ENCODE data around the gene TRIM40.
"Not testable (repeated sequence)": the region's sequence is repeated elsewhere in the genome, so short reads cannot be mapped to it uniquely, and the experiment has no call there.

TRIM40 gene

DNA sequence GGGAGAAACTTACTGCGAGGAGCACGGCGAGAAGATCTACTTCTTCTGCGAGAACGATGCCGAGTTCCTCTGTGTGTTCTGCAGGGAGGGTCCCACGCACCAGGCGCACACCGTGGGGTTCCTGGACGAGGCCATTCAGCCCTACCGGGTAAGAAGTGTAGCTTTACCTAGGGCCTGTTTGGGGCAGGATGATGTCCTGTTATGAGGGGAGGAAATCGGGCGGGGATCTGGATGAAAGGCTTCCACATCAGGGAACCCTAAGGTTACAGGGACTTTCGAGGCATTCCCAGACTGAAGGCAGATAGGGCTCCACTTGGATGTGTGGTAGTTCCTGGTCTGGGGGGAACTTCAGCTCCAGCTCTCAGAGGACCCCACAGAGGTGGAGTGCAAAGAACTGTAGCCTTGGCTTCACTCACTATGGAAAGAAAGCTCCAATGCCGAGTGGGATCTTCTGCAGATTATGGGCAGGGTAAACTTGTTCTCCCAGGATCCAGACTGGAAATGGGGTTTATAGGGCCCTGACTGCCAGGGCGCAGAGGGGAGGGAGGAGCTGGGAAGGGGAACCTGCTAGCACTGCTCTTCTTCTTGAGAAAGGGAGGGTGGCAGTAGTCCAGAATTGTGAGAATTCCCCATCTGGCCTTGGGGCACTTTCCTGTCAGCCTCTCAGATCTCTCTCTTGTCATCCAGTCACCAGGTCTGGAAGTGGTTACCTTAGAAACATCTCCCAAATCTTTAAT is 28.1 kb downstream of the TRIM40 start:
- peak; percentile 43 for DNase-seq (ENCODE audit: low spot score)

DNA sequence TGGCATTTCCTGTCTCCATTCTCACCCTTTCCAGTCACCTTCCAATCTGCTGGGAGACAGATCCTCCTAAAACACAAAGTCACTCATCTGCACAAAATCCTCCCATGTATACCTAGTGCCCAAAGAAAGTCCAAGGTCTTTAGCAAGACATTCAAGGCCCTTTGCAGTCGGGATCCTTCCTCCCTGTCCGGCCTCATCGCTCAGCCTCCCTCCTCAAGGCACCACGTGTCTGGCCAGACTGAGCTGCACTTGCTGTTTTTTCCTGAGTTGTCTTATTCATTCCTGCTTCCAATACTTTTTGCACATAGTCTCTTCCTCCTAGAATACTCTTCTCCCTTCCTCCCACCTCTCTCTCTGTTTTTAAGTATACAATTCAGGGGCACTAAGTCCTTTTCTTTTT is 28.8 kb downstream of the TRIM40 start:
- no peak for DNase-seq (ENCODE audit: low spot score)

DNA sequence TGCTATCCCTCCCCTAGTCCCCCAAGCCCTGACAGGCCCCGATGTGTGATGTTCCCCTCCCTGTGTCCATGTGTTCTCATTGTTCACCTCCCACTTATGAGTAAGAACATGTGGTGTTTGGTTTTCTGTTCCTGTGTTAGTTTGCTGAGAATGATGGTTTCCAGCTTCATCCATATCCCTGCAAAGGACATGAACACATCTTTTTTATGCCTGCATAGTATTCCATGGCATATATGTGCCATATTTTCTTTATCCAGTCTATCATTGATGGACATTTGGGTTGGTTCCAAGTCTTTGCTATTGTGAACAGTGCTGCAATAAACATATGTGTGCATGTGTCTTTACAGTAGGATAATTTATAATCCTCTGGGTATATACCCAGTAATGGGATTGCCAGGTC is 29.3 kb downstream of the TRIM40 start:
- DNase-seq (ENCODE audit: low spot score): not testable (repeated sequence)

DNA sequence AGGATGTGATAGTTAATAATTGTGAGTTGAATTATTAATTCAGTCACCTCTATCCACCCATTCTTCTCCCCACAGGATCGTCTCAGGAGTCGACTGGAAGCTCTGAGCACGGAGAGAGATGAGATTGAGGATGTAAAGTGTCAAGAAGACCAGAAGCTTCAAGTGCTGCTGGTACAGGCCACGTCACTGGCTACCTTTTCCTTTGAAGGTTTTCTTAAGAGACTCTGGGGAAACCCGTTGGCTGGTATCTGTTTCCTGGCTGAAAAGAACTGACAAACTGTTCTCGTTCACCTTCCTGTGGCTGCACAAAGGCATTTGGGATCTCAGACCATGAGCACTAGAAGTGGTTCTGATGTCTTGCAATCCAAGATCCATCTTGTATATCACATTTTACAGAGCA is 31.2 kb downstream of the TRIM40 start:
- no peak for DNase-seq (ENCODE audit: low spot score)

DNA sequence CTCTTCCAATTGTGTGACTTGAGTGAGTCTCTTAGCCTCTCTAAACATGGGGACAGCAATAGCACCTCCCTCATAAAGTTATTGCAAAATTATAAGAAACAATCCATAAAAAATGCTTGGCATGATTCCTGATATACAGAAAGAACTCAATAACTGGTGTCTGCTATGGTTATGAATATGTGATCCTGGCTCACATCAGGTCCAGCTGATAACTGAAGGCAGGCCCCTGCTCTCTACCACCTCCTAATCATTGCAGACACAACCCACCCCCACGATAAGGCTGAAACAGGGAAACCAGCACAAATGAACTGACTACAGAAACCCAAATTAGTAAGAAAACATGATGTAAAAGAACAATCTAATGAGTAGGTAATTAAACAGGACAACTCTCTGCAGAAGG is 32.8 kb downstream of the TRIM40 start:
- DNase-seq (ENCODE audit: low spot score): peak; percentile 72

DNA sequence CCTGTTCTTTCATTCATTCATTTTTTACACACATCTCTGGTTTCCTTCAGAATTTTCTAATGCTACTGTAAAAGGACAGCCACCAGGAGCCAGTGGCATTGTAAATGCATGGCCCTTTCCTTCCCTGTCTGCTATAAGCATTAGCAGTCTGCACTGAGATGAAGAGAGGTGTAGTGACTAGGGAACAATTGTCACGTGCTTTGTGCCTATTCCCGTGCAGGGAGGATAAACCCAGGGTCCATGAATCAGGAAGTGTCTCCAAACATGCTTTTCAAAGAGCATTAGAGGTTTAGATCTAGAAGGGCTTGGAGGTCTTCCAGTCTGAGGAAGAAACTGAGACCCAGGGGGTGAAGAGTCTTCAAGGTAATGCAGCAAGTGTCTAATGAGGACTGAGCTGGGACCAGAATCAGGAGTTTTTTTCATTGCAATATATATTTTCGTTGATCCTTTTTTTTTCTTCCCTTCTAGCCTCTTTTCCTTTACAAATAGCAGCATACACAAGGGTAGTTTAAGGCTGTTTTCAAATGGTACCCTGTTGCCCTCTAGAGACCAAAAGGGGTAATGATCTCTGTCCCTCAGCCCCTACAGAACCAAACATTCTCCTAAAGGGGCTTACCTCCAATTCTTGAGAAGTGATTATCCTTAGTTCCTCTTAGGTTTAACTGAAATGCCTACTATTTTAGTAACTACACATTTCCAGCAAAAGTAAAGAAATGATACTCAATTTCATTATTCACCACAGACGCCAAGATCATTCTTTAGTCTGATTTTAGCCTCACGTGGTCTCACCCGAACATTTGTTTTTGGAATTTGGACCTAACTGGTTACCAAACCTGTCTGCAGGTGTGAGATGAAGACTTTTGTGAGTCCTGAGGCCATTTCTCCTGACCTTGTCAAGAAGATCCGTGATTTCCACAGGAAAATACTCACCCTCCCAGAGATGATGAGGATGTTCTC is 34.0 kb downstream of the TRIM40 start:
- DNase-seq (ENCODE audit: low spot score): peak; percentile 84

DNA sequence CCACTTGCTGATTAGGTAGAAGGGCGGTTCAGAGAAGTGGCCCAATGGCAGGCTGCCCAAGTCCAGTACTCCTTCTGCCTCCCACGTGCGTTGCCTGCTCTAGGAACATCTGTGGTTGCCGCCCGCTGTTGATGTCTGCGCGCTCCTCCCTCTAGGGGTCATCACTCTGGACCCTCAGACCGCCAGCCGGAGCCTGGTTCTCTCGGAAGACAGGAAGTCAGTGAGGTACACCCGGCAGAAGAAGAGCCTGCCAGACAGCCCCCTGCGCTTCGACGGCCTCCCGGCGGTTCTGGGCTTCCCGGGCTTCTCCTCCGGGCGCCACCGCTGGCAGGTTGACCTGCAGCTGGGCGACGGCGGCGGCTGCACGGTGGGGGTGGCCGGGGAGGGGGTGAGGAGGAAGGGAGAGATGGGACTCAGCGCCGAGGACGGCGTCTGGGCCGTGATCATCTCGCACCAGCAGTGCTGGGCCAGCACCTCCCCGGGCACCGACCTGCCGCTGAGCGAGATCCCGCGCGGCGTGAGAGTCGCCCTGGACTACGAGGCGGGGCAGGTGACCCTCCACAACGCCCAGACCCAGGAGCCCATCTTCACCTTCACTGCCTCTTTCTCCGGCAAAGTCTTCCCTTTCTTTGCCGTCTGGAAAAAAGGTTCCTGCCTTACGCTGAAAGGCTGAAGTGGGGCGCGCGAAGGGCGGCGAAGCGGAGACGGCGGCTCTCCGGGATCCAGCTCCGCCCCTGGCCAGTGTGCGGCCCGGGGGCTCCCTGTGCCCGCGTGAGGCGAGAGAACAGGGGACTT is 35.9 kb downstream of the TRIM40 start:
- DNase-seq (ENCODE audit: low spot score): peak; percentile 52

DNA sequence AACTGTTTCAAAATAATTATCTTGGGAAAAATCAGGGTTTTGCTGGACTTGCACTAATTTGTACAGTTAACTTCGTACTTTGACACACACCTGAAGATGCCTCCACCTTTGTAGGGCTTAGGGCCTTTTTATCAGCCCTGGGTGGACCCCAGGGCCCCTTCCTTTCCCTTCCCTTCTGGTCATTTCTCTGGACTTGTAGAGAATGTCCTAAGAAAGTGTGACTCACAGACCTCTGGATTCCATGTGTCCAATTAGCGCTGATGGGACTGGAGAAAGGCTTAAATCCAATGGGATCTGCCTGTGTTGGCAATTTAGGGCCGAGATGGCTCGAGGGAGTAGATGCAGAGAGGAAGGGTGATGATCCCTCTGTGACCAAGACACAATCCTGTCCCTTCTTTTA is 36.7 kb downstream of the TRIM40 start:
- DNase-seq (ENCODE audit: low spot score): no peak

DNA sequence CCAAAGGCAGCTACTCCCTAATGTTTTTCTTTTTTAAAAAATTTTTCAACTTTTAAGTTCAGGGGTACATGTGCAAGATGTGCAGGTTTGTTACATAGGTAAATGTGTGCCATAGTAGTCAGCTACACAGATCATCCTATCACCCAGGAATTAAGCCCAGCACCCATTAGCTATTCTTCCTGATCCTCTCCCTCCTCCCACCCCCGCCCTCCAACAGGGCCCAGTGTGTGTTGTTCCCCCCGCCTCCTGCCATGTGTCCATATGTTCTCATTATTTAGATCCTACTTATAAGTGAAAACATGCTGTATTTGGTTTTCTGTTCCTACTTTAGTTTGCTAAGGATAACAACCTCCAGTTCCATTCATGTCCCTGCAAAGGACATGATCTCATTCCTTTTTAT is 39.8 kb downstream of the TRIM40 start:
- no peak for DNase-seq (ENCODE audit: low spot score)

DNA sequence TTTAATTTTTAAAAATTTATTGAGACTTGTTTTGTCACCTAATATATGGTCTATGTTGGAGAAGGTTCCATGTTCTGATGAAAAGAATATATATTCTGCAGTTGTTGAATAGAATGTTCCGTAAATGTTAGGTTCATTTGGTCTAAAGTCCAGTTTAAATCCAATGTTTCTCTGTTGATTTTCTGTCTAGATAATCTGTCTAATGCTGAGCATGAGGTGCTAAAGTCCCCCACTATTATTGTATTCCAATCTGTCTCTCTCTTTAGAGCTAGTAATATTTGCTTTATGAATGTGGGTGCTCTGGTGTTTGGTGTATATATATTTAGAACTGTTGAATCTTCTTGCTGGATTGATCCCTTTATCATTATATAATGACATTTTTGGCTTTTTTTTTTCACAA is 42.9 kb downstream of the TRIM40 start:
- DNase-seq (ENCODE audit: low spot score): no peak

DNA sequence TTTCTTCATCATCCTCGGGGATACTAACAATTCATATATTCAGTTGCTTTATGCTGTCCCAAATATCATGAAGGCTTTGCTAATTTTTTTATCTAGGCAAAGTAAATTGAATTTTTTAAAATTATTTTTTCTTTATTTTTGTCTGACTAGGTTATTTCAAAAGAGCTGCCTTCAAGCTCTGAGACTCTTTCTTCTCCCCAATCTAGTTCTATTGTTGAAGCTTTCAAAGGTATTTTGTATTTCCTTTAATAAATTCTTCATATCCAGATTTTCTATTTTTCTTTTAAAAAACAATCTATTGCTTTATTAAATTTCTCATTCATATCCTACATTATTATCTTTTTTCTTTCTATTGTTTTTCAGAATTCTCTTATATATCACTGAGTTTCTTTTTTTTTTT is 44.2 kb downstream of the TRIM40 start:
- no peak for DNase-seq (ENCODE audit: low spot score)

DNA sequence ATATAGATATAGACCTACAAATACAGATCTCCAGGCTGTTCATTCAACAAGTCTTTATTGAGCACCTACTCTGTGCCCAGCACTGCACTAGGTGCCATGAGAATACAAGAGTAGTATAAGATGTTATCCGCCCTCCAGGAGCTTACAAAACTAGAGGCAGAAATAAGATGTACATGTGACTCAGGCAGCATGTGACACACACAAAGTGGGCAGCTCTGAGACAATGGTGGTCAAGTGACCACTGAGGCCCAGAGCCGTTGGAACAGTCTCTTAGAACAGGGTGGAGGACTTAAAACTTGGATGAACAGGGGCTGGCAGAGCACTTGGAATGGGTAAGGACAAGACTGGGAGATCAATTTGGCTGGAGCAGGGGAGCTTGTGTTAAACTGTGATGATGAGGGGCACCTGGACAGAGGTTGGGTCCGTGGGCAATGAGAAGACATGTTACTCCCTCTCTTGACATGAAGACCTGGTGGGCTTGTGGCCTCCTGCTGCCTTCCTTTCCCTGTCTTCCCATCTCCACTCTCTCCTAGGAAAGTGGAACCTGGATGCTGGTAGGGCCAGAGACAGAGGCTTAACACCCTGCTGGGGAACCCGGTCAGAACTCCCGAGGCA is 48.6 kb downstream of the TRIM40 start:
- no peak for DNase-seq (ENCODE audit: low spot score)

DNA sequence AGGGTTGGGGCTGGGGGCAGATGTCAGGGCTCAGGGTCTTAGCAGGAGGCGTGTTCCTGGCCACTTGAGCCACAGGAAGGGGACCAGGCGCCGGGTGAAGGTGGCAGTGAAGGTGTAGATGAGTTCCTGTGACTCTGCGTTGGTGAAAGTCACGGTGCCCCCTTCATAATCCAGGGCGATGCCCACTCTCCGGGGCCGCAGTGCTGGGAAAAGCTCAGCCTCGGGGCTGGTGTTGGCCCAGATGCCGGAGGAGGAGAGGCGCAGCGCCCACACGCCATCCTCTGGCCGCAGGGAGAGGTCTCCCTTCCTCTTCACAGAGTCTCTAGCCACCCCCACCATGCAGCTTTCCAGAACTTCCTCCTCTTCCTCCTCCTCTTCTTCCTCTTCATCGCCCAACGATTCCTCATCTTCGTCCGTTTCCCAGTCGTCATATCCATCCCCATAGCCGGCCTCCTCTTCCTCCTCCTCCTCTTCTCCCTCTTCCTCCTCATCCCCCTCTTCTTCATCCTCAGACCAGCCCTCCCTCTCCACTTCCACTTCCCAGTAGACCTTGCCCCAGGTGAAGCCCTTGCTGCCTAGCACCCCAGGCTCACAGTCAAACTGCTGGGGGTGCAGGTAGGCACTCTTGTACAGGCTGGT is 50.0 kb downstream of the TRIM40 start:
- no peak for DNase-seq (ENCODE audit: low spot score)

DNA sequence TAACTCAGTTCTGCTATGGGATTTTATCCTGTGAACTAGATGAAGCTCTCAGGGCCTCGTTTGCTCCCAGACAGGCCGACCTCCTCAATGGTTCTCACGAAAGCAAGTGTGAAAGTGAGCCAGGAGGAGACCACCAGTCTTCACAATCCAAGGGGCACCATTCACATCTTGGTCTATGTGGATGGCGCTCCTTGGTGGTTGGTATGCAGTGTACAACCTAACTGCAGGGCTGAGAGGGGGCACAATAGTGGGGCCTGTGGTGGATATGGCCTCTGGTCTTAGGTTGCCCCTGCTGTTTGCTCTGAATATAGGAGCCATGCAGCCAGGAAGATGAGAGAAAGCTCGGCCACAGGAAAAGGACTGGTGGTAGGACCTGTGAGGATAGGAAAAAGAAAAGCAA is 52.6 kb downstream of the TRIM40 start:
- DNase-seq (ENCODE audit: low spot score): no peak

DNA sequence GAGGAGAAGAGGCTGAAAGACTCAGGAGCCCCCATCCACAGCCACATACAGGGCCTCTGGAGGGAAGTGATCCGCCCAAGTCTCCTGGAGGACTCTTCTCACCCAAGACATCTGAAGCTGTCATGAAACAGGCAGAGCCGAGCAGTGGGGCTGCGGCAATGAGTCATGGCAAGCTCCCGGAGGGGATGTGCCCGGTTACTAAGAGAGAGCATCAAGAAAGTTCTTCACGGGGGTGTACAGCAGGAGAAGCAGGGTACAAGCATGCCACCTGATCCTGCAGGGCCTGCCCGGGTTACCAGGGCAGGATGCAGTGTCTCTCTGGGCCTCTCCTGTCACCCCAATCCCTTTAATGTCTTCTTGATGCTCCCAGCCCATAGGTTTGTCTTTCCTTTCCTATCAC is 56.1 kb downstream of the TRIM40 start:
- DNase-seq (ENCODE audit: low spot score): no peak

DNA sequence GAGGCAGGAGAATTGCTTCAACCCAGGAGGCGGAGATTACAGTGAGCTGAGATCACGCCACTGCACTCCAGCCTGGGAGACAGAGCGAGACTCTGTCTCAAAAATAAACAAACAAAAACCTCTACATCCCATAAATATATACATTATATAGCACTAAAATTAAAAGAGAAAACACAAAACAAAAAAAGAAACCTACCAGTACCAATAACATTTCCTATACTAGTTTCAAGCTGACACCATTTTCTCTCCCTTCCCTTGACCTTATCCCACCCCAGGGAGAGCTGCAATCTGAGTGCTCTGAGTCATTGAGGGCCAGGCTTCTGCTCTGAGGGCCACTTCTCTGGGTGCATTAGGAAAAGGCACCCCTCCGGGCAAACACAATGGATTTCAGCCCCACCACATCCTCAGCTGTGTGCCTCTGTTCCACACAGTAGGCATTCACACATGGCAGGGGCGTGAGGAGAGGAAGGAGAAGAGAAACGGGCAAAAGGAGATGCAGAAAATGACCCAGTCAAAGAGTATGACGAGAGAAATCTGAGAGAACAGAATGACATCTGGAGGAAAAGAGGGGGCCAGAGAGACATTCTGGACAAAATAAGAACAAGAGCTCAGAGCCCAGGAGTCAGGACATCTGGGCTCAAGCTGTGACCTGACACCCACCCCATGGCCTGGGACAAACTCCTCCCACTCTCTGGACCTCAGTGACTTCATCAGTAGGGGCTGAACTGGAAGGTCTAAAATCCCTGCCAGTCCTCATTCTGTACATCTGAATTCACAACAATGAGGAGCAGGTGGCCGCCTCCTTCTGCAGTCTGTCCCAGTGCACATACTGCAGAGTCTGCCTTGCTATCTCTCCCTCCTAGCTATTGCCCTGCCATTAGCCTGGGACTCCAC is 59.1 kb downstream of the TRIM40 start:
- no peak for DNase-seq (ENCODE audit: low spot score)

DNA sequence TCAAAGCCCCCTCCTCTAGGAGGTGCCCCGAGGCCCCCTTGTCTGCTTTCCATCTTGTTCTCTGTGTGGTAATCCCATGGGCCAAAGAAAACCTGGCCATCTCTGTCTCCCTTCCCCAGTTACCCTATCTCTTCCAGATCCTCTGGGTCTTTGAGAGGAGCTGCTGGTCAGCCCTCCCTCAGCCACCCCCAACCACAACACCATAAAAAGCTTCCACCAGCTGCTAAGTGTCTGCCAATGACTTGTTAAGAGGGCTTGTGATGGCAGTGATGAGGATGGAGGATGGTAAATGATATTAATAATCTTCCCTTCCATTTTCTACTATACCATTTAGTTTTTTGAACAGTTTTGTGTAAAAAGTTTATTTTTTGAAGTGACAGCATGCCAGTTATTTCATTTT is 60.0 kb downstream of the TRIM40 start:
- no peak for DNase-seq (ENCODE audit: low spot score)

DNA sequence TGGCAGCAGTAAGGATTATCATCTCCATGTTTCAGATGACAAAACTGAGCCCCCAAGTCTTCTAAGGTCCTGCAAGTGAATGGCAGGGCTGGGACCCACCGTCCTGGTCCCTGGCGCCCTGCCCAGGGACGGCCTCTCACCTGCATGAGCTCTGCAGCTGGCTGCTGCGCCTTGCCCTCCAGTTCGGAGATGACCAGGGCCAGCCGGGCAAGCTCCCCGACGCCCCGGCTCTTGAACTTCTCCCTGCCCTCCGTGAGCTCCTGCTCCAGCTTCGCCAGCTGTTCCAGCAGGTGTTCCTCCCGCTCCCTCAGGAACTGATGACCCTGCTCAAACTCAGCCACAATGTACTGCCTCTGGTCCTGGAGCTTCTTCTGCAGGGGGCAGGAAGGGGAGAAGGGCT is 60.4 kb downstream of the TRIM40 start:
- no peak for DNase-seq (ENCODE audit: low spot score)
